Neural progenitor cell (in vitro differentiated cells): Measurements from ENCODE around the gene THAP4. TPM values are rescaled to one million over a fixed set of nuclear protein-coding genes. Genes with fewer than 3 reads are reported as not detected.

Experiments
- DNase-seq: peaks from one replicate; pipeline ENCODE4 v3.0.0-alpha.2; 2016; ENCODE audit warnings: low spot score
- H2AFZ ChIP-seq: fragments of 200-600 bp; sonication (generic); replicated peaks from 2 replicates; pipeline ENCODE4 v1.6.1; 2016; ENCODE audit warnings: antibody characterized with exemption
- H3F3A ChIP-seq: fragments of 200-600 bp; sonication (generic); 2 replicates; pipeline ENCODE4 v1.6.1; 2016; ENCODE audit warnings: antibody characterized with exemption, low read depth
- H3K27ac ChIP-seq: fragments of 200-600 bp; sonication (generic); 2 replicates; pipeline ENCODE4 v1.5.1; 2016; ENCODE audit warnings: mild to moderate bottlenecking
- H3K27me3 ChIP-seq: fragments of 200-600 bp; sonication (generic); 2 replicates; pipeline ENCODE4 v1.6.1; 2016; ENCODE audit warnings: mild to moderate bottlenecking, moderate library complexity
- H3K36me3 ChIP-seq: fragments of 200-600 bp; sonication (generic); 2 replicates; pipeline ENCODE4 v1.5.1; 2016
- H3K4me1 ChIP-seq: fragments of 200-600 bp; sonication (generic); 2 replicates; pipeline ENCODE4 v1.6.1; 2016; ENCODE audit warnings: mixed run types
- H3K4me2 ChIP-seq: fragments of 200-600 bp; sonication (generic); 2 replicates; pipeline ENCODE4 v1.6.1; 2016
- H3K4me3 ChIP-seq: fragments of 200-600 bp; sonication (generic); 2 replicates; pipeline ENCODE4 v1.5.1; 2016
- H3K79me2 ChIP-seq: fragments of 200-600 bp; sonication (generic); 2 replicates; pipeline ENCODE4 v1.6.1; 2016; ENCODE audit warnings: low read depth
- H3K9ac ChIP-seq: fragments of 200-600 bp; sonication (generic); 2 replicates; pipeline ENCODE4 v1.6.1; 2016
- H3K9me3 ChIP-seq: fragments of 200-600 bp; sonication (generic); 2 replicates; pipeline ENCODE4 v1.5.1; 2016; ENCODE audit warnings: low read depth
- H4K20me1 ChIP-seq: fragments of 200-600 bp; sonication (generic); 2 replicates; pipeline ENCODE4 v1.6.1; 2016; ENCODE audit warnings: low read depth
- H3K27ac Mint-ChIP-seq: 3 replicates; pipeline ENCODE4 v1.8.0; 2021; ENCODE audit warnings: mixed read lengths
- H3K27me3 Mint-ChIP-seq: 2 replicates; pipeline ENCODE4 v1.8.0; 2022; ENCODE audit warnings: low read depth, mild to moderate bottlenecking, inconsistent platforms, moderate library complexity, mixed read lengths; ENCODE audit not compliant: insufficient read depth
- H3K36me3 Mint-ChIP-seq: 3 replicates; pipeline ENCODE4 v1.8.0; 2021; ENCODE audit warnings: mixed read lengths
- H3K4me1 Mint-ChIP-seq: 3 replicates; pipeline ENCODE4 v1.8.0; 2021; ENCODE audit warnings: mixed read lengths
- H3K4me3 Mint-ChIP-seq: 3 replicates; pipeline ENCODE4 v1.8.0; 2021; ENCODE audit warnings: mild to moderate bottlenecking, moderate library complexity, mixed read lengths
- H3K9me3 Mint-ChIP-seq: 3 replicates; pipeline ENCODE4 v1.8.0; 2020; ENCODE audit warnings: mixed read lengths
- CTCF ChIP-seq: fragments of 200-600 bp; sonication (generic); IDR thresholded peaks from 2 replicates; pipeline ENCODE4 v1.5.1; 2017; ENCODE audit warnings: antibody characterized with exemption, mild to moderate bottlenecking
- EZH2 ChIP-seq: fragments of 200-600 bp; sonication (generic); IDR thresholded peaks from 2 replicates; pipeline ENCODE4 v1.6.1; 2017; ENCODE audit warnings: antibody characterized with exemption, mild to moderate bottlenecking, moderate library complexity
- EZH2phosphoT487 ChIP-seq: fragments of 200-600 bp; sonication (generic); IDR thresholded peaks from 2 replicates; pipeline ENCODE4 v1.6.1; 2017; ENCODE audit warnings: antibody characterized with exemption
- total RNA-seq: library from RNA; depleted of rRNA; stranded (reverse); fragments of >200 nt; gene quantifications from 2 replicates; pipeline ENCODE4 v1.2.3, GENCODE V29; 2015; ENCODE audit warnings: low replicate concordance

The THAP4 gene
- total RNA-seq, 1 donor from 2014 or later: 25.6 TPM

GRCh38 chr2:241609859-241610793 lies 26.8 kb downstream of the THAP4 start:
- peak overlapping the region; percentile 70 for H2AFZ ChIP-seq
- Mint-ChIP-seq H3K4me3 (peak overlapping the region; percentile 81), H3K27ac (no peak overlapping the region), H3K36me3 (peaks cover 4% of the 10 kb centered on the region), H3K27me3 (peaks cover 2% of the 10 kb centered on the region), H3K4me1 (peaks cover 10% of the 10 kb centered on the region), H3K9me3 (no peaks in the 10 kb centered on the region)
- H3F3A ChIP-seq: peaks cover 4% of the 10 kb centered on the region
- peaks cover 8% of the 10 kb centered on the region for H3K4me1 ChIP-seq
- peak overlapping the region; percentile 89 for H3K4me2 ChIP-seq
- no peak overlapping the region for H3K27ac ChIP-seq
- peak; percentile 97 for DNase-seq
- peak; percentile 72 for TF ChIP-seq CTCF
- TF ChIP-seq EZH2phosphoT487: no peak
- no peaks in the 10 kb centered on the region for H3K36me3 ChIP-seq
- H3K9me3 ChIP-seq: no peaks in the 10 kb centered on the region
- H3K4me3 ChIP-seq: peak overlapping the region; percentile 61
- peaks cover 15% of the 10 kb centered on the region for H3K79me2 ChIP-seq
- peak overlapping the region; percentile 63 for H3K9ac ChIP-seq
- H3K27me3 ChIP-seq: no peaks in the 10 kb centered on the region
- no peaks in the 10 kb centered on the region for H4K20me1 ChIP-seq

GRCh38 chr2:241608881-241609280 lies 28.1 kb downstream of the THAP4 start:
- peaks cover 4% of the 10 kb centered on the region for H3K36me3 Mint-ChIP-seq
- no peaks in the 10 kb centered on the region for H3K9me3 Mint-ChIP-seq
- H3K4me1 Mint-ChIP-seq: peaks cover 10% of the 10 kb centered on the region
- peaks cover 8% of the 10 kb centered on the region for H3K4me1 ChIP-seq
- H3K4me3 Mint-ChIP-seq: peak overlapping the region; percentile 81
- DNase-seq: no peak
- H2AFZ ChIP-seq: no peak overlapping the region
- peaks cover 4% of the 10 kb centered on the region for H3F3A ChIP-seq
- no peaks in the 10 kb centered on the region for H4K20me1 ChIP-seq
- H3K4me3 ChIP-seq: no peak overlapping the region
- no peak overlapping the region for H3K27ac ChIP-seq
- H3K27me3 ChIP-seq: no peaks in the 10 kb centered on the region
- peaks cover 2% of the 10 kb centered on the region for H3K27me3 Mint-ChIP-seq
- no peaks in the 10 kb centered on the region for H3K9me3 ChIP-seq
- peak overlapping the region; percentile 87 for H3K27ac Mint-ChIP-seq
- no peak overlapping the region for H3K4me2 ChIP-seq
- H3K79me2 ChIP-seq: peaks cover 14% of the 10 kb centered on the region
- H3K36me3 ChIP-seq: no peaks in the 10 kb centered on the region
- H3K9ac ChIP-seq: no peak overlapping the region
- TF ChIP-seq EZH2 (no peak), EZH2phosphoT487 (no peak), CTCF (no peak)

GRCh38 chr2:241607162-241607885 lies 29.6 kb downstream of the THAP4 start:
- no peak for TF ChIP-seq EZH2phosphoT487
- no peak for TF ChIP-seq EZH2
- TF ChIP-seq CTCF: no peak
- Mint-ChIP-seq H3K27me3 (peaks cover 5% of the 10 kb centered on the region), H3K9me3 (no peaks in the 10 kb centered on the region), H3K27ac (no peak overlapping the region), H3K4me1 (peaks cover 10% of the 10 kb centered on the region), H3K36me3 (peaks cover 9% of the 10 kb centered on the region), H3K4me3 (no peak overlapping the region)
- Histone ChIP-seq H3K36me3 (no peaks in the 10 kb centered on the region), H3K4me3 (no peak overlapping the region), H3K4me1 (no peaks in the 10 kb centered on the region), H4K20me1 (no peaks in the 10 kb centered on the region), H2AFZ (no peak overlapping the region), H3K4me2 (no peak overlapping the region), H3K9ac (no peak overlapping the region), H3K9me3 (no peaks in the 10 kb centered on the region), H3K27ac (no peak overlapping the region), H3K79me2 (peaks cover 8% of the 10 kb centered on the region), H3F3A (no peaks in the 10 kb centered on the region), H3K27me3 (no peaks in the 10 kb centered on the region)
- no peak for DNase-seq
